DLD1 (cell line): ENCODE results near the gene TMEM9.

Source experiments
- in situ Hi-C: cut with HindIII; loops from 2 replicates; pipeline ENCODE4 v1.10.0; 2017; ENCODE audit warnings: low sequenced_read_pairs

Gene TMEM9

DNA sequence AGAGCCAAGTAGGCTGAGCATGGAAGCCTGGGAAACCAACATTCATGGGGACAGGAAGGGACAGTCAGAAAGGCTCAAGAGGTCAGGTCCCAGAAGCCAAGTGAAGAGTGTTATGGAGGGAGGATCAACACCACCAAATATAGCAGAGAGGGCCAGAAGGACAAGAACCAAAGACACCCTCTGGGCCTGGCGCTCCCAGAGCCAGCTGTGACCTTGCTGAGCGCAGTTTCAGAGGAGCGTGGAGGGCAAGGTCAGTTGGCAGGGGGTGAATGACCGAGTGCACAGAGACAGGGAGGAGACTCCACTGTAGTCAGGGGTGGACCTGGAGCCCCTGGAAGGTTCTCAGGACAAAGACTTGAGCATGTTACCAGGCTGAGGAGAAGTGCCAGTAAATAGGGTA lies 22.9 kb downstream of the TMEM9 start:
- in situ Hi-C loops, result no loop called here

DNA sequence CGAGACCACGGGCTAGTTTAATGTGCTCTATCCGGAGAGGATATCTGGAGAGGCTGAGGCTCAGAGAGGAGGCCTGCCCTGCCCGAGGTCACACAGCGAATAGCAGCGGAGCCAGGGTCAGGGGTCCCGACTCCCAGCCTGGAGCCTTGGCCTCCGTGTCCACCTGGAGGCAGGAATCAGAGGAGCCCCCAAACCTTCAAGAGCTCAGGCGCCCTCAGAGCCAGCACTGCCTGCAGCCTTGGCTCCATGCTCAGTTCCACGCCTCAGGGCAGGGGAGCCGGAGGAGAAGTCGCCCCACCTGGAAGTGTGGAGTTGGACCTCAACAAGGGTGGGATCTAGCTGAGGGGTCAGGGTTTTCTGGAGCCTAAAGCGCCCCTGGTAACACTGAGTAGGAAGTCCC lies 25.3 kb downstream of the TMEM9 start:
- in situ Hi-C loops, result no loop called here

DNA sequence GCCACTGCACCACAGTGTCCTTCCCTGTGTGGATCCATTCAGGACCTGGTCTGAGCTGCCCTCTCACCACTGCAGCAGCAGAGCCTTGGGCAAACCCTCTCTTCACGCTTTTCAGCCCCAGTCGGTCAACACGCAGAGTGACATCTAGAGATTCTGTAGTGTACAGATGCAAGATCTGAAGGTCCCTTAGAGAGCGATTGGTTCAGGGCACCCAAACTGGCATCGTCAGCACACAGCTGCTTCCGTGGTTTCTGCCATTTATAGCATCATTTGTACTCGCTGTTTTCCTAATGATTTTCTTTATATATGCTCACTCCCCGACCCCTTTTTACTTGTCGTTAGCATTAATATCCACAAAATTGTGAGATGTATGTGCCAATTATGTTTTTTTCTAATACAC lies 25.8 kb downstream of the TMEM9 start:
- in situ Hi-C loops, result no loop called here

DNA sequence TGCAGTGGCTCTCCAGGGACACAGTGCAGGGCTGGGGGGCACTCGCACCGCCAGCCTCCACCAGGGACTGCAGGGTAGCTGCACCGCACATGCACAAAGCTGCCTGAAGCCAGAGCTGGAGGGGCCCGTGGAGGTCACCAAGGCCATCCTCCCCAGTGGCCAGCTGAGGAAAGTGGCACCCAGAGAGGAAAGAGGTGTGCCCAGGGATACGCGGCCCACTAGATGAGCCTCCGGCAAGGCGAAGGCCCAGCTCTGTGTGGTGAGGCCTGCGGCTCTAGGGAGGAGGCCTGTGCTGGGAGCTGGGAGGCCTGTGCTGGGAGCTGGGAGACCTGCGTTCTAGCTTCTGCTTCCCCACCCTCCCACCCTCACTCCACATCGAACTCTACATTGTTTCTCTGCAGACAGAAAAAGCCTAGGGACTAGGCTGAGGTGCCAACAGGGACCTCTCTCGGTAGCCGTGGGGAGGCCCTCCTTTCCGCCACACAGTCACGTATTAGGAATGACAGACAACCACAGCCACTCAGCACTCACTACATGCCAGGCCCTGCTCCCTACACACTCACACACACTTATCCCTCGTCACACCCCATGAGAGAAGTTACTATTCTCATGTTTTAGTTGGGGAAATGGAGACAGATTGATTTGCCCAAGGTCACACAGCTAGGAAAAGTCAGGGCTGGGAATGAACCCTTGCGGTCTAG lies 26.4 kb downstream of the TMEM9 start:
- in situ Hi-C loops, result no loop called here

DNA sequence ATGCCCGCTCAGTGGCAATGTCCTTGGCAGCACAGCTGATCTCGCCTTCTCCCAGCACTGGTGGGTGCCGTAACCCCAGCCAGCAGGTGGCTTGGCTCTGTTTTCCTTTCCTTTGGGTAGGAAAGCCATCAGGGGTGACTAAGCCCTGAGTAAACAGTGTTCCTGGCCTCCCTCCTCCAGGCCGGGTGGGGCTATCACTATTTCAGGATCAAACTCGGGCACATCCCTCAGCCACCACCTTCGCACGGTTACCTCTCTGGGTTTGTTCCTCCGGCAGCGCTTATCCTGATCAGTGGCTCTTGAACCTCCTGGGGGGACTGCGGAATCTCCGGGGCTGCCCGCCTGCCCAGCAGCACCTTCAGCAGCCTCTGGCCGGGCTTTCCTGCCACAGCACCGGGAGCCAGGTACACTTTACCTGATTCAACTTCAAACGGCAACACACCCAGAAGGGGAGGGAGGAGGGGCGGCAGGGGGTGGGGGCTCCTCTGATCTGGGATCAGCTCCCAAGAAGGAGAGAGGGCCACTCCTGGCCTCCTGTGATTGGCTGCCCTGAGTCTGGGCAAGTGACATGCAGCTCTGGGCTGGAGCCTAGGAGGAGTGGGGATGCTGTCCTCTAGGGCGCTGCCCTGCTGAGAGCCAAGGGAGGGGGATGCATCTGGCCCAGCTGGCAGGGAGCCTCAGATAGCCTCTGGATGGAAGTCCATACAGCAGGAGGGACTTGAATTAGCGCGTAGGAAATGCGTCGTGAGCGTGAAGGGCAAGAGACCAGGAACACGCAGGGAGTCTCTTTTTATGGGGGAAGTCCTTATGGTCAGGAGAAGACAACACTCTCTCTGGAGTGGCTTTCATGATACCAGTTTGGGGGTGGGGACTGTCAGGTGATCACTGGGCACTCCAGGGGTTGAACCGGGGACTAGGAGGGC lies 27.2 kb downstream of the TMEM9 start, which contains the start of gene ASCL5:
TSS of gene ASCL5 (minus strand) at position 353 of the 923 bp plus-strand sequence. CDS start 11,812 bp downstream, outside the sequence.
- in situ Hi-C loops, result no loop called here

DNA sequence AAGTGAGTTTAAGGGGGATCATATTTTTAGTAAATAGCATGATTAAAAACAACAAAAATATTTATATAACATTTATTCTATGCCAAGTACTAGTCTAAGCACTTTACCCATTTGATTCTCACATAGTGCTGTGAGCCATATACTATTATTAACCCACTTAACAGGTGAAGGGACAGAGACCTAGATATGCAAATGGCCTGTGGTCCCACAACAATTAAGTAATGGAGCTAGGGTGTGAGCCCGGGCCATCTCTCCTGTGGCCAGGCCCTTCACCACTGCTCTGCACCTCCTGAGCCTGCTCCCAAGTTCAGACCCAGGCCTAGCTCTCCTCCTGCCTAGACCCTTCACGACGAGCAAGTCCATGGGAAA lies 27.8 kb downstream of the TMEM9 start:
- in situ Hi-C loops, result no loop called here

DNA sequence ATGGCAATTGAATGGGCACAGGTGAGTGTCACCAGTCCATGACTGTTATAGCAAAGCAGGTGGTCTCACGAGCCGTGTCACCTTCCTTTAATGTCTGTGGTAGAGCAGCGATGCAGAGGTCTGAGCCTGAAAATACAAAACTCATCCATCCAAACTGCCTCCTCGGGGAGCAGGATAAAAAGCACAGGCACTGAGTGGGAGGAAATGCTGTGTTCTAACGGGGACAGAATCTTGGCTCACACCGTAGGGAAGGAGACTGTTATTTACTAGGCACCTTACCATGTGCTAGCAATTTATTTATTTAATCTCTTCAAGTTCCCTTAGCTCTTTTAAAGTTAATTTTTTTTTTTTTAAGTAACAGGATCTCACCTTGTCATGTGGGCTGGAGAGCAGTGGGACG lies 28.5 kb downstream of the TMEM9 start:
- in situ Hi-C loops, result no loop called here

DNA sequence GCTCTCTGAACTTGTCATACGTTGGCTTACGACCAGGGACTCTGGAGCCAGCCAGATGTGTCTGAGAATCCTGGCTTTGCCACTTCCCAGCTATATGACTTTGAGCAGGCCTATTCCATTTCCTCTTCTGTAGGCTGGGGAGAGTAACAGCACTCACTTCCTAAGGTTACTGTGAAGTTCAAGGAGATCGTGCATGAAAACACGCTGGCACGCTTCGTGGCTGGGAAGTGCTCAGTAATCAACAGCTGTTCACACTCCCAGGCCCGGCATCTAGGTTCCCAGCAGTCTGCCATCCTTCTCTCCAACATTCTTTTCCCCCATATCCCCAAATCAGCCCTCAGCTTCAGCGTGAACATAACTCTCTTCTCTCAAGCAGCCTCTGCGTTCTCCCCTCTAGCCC lies 29.3 kb downstream of the TMEM9 start:
- in situ Hi-C loops, result no loop called here

DNA sequence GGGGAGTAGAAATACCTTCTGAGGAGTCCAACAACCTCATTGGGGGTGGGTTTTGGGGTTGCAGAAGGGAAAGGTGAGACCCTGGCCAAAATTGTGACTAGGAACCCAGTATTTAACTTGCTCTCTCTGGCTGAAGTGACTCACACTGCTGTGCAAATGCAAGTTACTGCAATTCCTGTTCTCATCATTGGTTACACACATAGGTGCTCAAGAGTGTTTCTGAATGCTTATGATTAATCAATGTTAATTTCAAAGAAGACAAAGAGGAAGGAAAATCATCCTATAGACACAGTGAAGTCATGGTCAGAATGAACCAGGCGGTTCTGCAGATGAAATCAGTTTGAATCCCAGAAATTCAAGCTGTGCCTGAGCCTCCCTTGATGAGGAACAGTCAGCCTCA lies 30.4 kb downstream of the TMEM9 start:
- in situ Hi-C loops, result no loop called here

DNA sequence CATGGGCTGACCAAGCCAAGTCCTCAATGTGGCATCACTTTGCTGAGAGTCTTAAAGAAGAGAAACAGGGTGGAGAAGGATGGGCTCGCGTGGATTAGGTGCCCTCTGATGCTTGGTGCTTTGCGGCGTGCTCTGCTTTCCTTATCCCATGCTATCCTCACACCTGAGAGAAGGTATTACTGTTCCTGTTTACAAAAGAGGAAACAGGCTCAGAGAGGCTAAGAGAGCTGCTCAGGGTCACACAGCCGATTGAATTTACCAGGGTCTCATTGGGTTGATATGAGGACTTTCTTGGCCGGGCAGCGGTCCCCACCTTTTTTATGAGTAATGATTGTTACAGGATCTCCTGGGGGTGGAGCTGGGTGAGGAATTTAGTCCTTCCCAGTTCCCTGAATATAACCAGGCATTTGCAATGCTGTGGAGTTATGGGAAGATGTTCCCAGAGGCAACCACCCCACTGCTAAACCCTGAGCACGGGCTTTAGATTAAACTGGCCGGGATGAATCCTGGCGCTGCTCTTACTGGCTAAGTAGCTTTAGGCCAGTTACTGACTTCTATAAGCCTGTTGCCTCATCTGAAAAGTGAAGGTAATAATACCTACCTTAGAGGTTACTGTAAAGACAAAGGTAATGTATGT lies 31.8 kb downstream of the TMEM9 start:
- in situ Hi-C loops, result no loop called here

DNA sequence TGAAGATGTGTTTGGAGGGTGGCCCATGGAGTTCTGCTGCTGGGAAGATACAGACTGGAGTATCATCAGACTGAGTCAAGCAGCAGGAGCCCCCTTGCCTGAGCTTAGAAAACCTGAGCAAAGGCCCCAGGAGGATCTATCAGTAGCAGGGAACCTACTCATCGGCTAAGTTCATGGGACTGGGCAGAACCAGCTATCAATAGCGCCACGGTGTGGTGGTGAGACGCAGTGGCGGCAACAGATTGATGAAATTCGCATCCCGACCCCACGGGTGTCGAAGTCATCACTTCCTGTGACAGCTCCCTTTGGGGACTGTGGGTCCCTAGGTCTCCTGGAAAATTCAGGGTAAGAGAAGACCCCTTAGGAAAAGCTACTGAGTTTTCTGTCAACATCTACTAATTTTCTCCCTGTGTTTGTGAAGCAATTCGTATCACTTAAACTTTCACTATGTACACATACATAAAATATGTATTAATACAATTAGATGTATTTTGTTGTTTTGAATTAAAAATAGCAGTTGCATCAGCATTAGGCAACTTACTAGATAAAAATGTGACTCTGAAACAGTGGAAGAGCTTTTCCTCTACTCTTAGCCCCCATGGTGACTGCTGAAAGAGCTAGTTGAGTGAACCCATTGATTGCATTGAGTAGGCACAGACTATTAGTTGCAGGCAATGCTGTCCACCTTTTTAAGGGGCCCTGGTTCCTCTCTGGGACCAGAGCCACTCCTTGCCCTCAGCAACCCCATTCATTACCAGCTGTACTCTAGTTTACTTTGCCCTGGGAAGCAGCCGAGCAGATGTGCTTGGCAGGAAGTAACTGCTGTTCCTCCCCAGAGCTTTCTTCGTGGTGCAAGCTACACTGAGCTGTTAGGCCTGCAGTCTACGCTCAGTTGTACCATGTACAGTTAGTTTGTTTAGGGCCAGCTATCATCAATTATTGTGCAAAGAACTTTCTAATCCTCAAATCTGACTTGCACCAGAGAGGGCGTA lies 34.8 kb downstream of the TMEM9 start:
- in situ Hi-C loops, result no loop called here

DNA sequence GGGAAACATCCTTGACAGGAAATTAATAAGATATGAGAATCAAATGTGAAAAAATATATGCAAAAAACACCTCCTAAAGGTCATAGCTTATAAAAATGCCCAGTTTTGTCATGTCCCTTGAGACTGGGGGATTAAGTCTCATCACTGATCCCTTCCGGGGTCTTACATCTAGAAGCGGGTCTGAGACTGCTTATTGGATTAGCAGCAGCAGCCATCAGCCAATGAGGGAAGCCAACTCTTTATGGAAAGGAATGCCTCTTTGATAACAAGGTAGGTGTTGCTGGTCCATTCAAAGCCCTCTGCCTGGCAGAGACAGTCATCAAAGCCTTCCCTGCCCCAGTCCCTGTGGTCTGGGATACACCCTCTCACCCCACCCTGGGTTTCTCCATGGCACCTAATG lies 38.2 kb downstream of the TMEM9 start:
- in situ Hi-C loops, result no loop called here

DNA sequence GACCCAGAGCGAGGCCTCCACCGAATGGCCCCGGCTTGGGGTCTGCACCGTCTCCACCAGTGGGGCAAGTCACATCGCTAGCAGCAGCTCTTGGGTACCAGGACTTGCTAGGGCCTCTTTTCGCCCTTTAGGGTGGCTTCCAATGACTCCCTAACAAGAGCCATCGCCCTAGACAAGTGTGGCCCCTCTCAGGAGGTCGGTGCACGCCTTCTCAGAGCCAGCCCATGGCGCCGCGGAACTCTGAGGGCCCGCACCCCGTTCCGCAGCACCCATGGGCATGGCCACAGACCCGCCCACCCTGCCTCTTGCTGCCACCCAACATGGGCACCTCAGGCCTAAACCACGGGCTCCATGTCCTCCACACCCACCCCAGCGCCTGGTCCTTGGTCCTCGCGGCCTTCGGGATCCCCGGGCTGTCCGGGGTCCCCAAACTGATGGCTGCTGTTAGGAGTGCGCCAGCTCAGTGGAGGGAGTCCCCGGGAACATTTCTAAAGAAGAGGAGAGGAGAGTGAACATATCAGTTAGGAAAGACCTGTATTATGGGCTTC lies 38.8 kb downstream of the TMEM9 start:
- in situ Hi-C loops, result no loop called here

DNA sequence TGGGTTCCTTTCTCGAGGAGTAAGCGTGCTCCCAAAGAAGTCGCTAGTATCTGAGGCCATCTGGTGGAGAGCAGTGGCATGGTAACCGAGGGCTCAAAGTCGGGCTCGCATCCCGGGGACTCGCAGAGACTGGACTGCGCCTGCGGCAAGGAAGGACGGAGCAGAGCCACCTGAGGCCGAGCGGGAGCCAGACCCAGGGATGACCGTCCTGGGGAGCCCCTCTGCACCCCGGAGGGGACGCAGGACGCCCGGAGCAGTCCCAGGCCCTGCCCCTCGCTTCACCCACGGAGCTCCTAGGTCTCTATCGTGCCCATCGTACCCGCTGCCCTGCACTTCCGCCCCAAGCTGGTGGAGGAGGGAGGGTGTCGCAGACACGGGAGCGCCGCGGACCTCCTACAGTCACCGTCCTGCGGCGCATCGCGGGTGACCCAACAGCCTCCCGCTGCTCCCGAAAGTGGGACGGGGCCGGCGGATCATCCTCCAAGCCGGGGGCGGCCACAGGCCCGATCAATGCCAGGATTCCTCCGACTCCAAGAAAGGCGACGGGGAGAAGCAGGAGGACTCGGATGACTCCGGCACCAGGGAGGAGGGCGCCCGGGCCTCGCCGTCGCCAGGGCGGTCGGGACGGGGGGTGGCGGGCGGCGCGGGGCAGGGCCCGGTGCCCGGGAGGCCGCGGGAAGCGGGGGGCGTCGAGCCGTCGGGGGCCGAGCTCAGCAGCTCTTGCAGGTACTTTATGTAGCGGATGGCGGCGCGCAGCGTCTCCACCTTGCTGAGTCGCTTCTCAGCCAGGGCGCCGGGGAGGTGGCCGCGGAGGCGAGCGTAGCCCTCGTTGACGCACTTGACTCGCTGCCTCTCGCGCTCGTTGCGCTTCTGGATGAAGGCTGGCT lies 39.8 kb downstream of the TMEM9 start:
- in situ Hi-C loops, result no loop called here

DNA sequence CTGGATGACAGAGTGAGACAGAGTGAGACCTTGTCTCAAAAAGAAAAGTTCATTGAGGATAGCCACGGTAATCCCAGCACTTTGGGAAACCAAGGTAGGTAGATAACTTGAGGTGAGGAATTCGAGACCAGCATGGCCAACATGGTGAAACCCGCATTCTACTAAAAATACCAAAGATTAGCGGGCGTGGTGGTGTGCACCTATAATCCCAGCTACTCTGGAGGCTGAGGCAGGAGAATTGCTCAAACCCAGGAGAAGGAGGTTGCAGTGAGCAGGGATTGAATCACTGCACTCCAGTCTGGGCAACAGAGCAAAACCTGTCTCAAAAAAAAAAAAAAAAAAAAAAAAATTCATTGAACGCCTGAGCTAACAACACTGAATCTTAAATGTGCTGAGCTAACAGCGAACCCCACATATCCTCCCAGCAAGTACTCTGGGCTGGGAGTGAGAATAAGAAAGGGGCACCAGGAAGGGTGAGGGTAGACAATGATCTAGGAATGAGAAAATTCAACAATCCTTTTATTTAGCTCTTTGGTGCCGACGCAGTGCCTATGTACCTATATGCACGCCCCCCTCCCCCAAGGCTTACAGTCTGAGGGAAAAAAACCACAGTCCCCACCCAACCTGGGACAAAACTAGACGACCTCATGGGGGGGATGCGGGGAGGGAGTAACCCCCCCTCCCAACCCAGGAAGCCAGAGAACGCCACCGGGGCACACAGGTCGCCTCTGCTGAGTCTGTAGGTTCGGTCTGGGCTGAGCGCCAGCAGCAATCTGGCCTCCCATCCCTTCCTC lies 40.6 kb downstream of the TMEM9 start:
- in situ Hi-C loops, result no loop called here

DNA sequence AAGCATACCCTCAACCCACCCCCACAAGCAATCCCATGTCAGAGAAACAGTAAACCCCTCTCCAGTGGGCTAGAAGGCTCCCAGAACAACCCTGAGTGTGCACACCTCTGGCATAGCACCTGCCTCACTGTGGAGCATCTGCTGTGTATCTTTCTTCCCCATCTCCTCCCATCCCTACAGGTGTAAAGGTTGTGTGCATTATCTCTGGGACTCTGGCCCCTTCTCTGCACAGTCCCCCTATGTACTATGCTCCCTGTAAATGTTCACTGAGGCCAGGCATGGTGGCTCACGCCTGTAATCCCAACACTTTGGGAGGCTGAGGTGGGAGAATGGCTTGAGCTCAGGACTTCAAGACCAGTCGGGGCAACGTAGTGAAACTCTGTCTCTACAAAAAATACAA lies 41.3 kb downstream of the TMEM9 start:
- in situ Hi-C loops, result no loop called here

DNA sequence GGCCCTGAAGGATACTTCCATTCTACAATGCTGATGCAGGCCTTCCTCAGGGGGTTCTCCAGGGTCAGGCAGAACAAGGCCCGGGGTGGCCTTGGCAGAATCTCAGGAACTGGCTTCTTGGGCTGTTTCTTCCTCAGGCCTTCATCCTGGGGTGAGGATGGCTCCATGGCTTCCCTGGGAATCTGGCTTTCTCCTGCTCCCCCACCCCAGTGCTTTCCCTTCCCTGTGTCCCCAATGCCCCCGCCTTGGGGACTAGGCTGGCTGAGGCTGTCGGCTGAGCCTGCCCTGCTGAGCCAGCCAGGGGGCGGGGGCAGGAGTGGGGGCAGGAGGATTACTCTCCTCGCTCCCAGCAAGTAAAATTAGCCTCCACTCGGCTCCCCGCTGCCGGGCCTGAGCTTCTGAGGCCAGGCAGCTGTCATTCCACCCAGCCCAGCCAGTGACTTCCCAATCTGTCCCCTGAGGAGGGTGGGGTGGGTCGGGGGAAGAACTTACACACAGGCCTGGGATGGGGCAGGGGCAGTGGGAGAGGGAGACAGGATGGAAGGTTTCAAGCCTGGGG lies 42.0 kb downstream of the TMEM9 start, which contains the start of gene CACNA1S:
TSS of gene CACNA1S (minus strand) at position 254 of the 559 bp plus-strand sequence. CDS start at position 167, 87 bp downstream.
- in situ Hi-C loops, result no loop called here

DNA sequence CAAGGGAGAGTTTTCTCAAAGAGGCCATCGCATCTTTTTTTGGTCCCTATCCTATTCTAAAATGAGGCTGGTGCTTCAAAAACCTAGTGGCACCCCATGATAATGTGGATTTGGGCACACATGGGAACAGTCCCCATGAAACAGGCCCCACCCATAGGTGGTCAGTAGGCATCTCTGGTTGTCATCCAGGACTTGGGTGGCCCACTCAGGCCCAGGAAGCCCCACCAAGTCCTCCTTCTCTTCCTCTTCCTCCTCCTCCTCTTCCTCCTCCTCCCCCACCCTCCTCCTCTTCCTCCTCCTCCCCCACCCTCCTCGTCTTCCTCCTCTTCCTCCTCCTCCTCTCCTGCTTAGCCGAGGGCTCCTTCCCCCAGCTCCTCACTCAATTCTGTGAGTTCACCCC lies 42.6 kb downstream of the TMEM9 start:
- in situ Hi-C loops, result no loop called here
